ENCODE measurements around the gene MYO16.
A peak's percentile ranks its signal among the peaks of the same experiment; 100 is the strongest.

The MYO16 gene

GRCh38 chr13:108933061-108933460 lies 303.6 kb downstream of the MYO16 start:
- no peaks in the 10 kb centered on the region for H3K4me1 Mint-ChIP-seq
- no peak overlapping the region for H3K4me3 Mint-ChIP-seq
- no peak for DNase-seq
- ATAC-seq: no peak
- H3K27me3 Mint-ChIP-seq: peaks cover 32% of the 10 kb centered on the region
- no peaks in the 10 kb centered on the region for H3K9me3 Mint-ChIP-seq
- H3K27ac Mint-ChIP-seq: no peak overlapping the region

GRCh38 chr13:108938155-108938554 lies 308.7 kb downstream of the MYO16 start:
- Mint-ChIP-seq H3K27ac (no peak overlapping the region), H3K27me3 (peaks cover 26% of the 10 kb centered on the region), H3K4me3 (no peak overlapping the region)

GRCh38 chr13:108940121-108940520 lies 310.7 kb downstream of the MYO16 start:
- H3K4me1 Mint-ChIP-seq: no peaks in the 10 kb centered on the region
- no peaks in the 10 kb centered on the region for H3K9me3 Mint-ChIP-seq
- DNase-seq (no peak), ATAC-seq (no peak)
- peaks cover 26% of the 10 kb centered on the region for H3K27me3 Mint-ChIP-seq
- no peak overlapping the region for H3K27ac Mint-ChIP-seq
- H3K4me3 Mint-ChIP-seq: no peak overlapping the region

More at GRCh38 chr13:108938155-108938554, 308.7 kb downstream of the MYO16 start:
- no peaks in the 10 kb centered on the region for H3K4me1 Mint-ChIP-seq
- no peaks in the 10 kb centered on the region for H3K9me3 Mint-ChIP-seq
- ATAC-seq (no peak), DNase-seq (no peak)

GRCh38 chr13:108943842-108944241 lies 314.4 kb downstream of the MYO16 start:
- H3K9me3 Mint-ChIP-seq: no peaks in the 10 kb centered on the region
- no peak overlapping the region for H3K27ac Mint-ChIP-seq
- H3K4me3 Mint-ChIP-seq: no peak overlapping the region
- ATAC-seq: no peak
- DNase-seq: no peak
- no peaks in the 10 kb centered on the region for H3K4me1 Mint-ChIP-seq
- H3K27me3 Mint-ChIP-seq: peaks cover 8% of the 10 kb centered on the region

- DNase-seq (no peak), ATAC-seq (no peak)
- Mint-ChIP-seq H3K27me3 (no peaks in the 10 kb centered on the region), H3K9me3 (no peaks in the 10 kb centered on the region), H3K4me3 (no peak overlapping the region), H3K4me1 (no peaks in the 10 kb centered on the region), H3K27ac (no peak overlapping the region)
Measured at GRCh38 chr13:108944760-108945159, 315.3 kb downstream of the MYO16 start.

GRCh38 chr13:108947551-108948030 lies 318.2 kb downstream of the MYO16 start:
- ATAC-seq (no peak), DNase-seq (no peak)
- Mint-ChIP-seq H3K27me3 (no peaks in the 10 kb centered on the region), H3K9me3 (no peaks in the 10 kb centered on the region), H3K4me3 (no peak overlapping the region), H3K4me1 (no peaks in the 10 kb centered on the region), H3K27ac (no peak overlapping the region)

- Mint-ChIP-seq H3K27me3 (no peaks in the 10 kb centered on the region), H3K9me3 (no peaks in the 10 kb centered on the region), H3K27ac (no peak overlapping the region), H3K4me3 (no peak overlapping the region), H3K4me1 (no peaks in the 10 kb centered on the region)
- no peak for ATAC-seq
- no peak for DNase-seq
Measured at GRCh38 chr13:108948251-108948671, 318.9 kb downstream of the MYO16 start.

GRCh38 chr13:108950333-108951010 lies 321.1 kb downstream of the MYO16 start:
- Mint-ChIP-seq H3K9me3 (no peaks in the 10 kb centered on the region), H3K27ac (no peak overlapping the region), H3K4me1 (no peaks in the 10 kb centered on the region), H3K27me3 (peaks cover 5% of the 10 kb centered on the region), H3K4me3 (no peak overlapping the region)
- DNase-seq (no peak), ATAC-seq (no peak)

- Mint-ChIP-seq H3K4me1 (no peaks in the 10 kb centered on the region), H3K9me3 (no peaks in the 10 kb centered on the region), H3K4me3 (no peak overlapping the region), H3K27ac (no peak overlapping the region), H3K27me3 (peaks cover 20% of the 10 kb centered on the region)
- no peak for ATAC-seq
- DNase-seq: no peak
Measured at GRCh38 chr13:108955741-108956140, 326.3 kb downstream of the MYO16 start.

- Mint-ChIP-seq H3K4me3 (no peak overlapping the region), H3K4me1 (peaks cover 5% of the 10 kb centered on the region), H3K27ac (no peak overlapping the region), H3K9me3 (no peaks in the 10 kb centered on the region), H3K27me3 (peaks cover 20% of the 10 kb centered on the region)
- no peak for DNase-seq
- ATAC-seq: no peak
Measured at GRCh38 chr13:108957369-108958012, 328.1 kb downstream of the MYO16 start.

- no peak for DNase-seq
- Mint-ChIP-seq H3K27ac (no peak overlapping the region), H3K9me3 (no peaks in the 10 kb centered on the region), H3K4me1 (peaks cover 5% of the 10 kb centered on the region), H3K27me3 (peaks cover 20% of the 10 kb centered on the region), H3K4me3 (no peak overlapping the region)
- ATAC-seq: no peak
Measured at GRCh38 chr13:108958013-108958376, 328.6 kb downstream of the MYO16 start.

- no peak overlapping the region for H3K4me3 Mint-ChIP-seq
- no peak for ATAC-seq
- H3K4me1 Mint-ChIP-seq: peaks cover 5% of the 10 kb centered on the region
- peaks cover 20% of the 10 kb centered on the region for H3K27me3 Mint-ChIP-seq
- DNase-seq: no peak
- no peaks in the 10 kb centered on the region for H3K9me3 Mint-ChIP-seq
- H3K27ac Mint-ChIP-seq: no peak overlapping the region
Measured at GRCh38 chr13:108959234-108959633, 329.8 kb downstream of the MYO16 start.

- ATAC-seq (no peak), DNase-seq (no peak)
- no peak overlapping the region for H3K4me3 Mint-ChIP-seq
Measured at GRCh38 chr13:108960006-108960405, 330.6 kb downstream of the MYO16 start.

GRCh38 chr13:108961542-108962125 lies 332.2 kb downstream of the MYO16 start:
- DNase-seq (peak in 1 of 2 donors; percentile 9), ATAC-seq (peak; percentile 76)
- Mint-ChIP-seq H3K27me3 (peaks cover 4% of the 10 kb centered on the region), H3K9me3 (no peaks in the 10 kb centered on the region), H3K27ac (no peak overlapping the region), H3K4me3 (no peak overlapping the region), H3K4me1 (peaks cover 5% of the 10 kb centered on the region)

More at GRCh38 chr13:108960006-108960405, 330.6 kb downstream of the MYO16 start:
- Mint-ChIP-seq H3K27me3 (peaks cover 20% of the 10 kb centered on the region), H3K4me1 (peaks cover 5% of the 10 kb centered on the region), H3K27ac (no peak overlapping the region), H3K9me3 (no peaks in the 10 kb centered on the region)

GRCh38 chr13:108962654-108963053 lies 333.2 kb downstream of the MYO16 start:
- H3K27ac Mint-ChIP-seq: no peak overlapping the region
- ATAC-seq: no peak

GRCh38 chr13:108963276-108963810 lies 333.9 kb downstream of the MYO16 start:
- ATAC-seq: no peak
- no peak overlapping the region for H3K27ac Mint-ChIP-seq
- H3K4me3 Mint-ChIP-seq: no peak overlapping the region
- H3K4me1 Mint-ChIP-seq: peaks cover 5% of the 10 kb centered on the region
- DNase-seq: no peak
- no peaks in the 10 kb centered on the region for H3K9me3 Mint-ChIP-seq
- H3K27me3 Mint-ChIP-seq: no peaks in the 10 kb centered on the region

More at GRCh38 chr13:108962654-108963053, 333.2 kb downstream of the MYO16 start:
- Mint-ChIP-seq H3K4me3 (no peak overlapping the region), H3K4me1 (peaks cover 5% of the 10 kb centered on the region), H3K27me3 (no peaks in the 10 kb centered on the region), H3K9me3 (no peaks in the 10 kb centered on the region)
- no peak for DNase-seq

All from stimulated activated naive CD8-positive, alpha-beta T cell treated with anti-CD3 and anti-CD28 coated beads, Interleukin-15, amount 100 ng/mL, for 72 hours (primary cell).